Heart left ventricle (tissue), 13 donors: ENCODE data around the gene MEG3.

Source experiments
- POLR2A ChIP-seq, 2 donors: fragments of 450-650 bp; IDR thresholded peaks; one replicate each; pipeline ENCODE4 v1.6.1; 2017; ENCODE audit warnings: antibody characterized with exemption in 2 of 2, mild to moderate bottlenecking in 2 of 2, moderate library complexity in 2 of 2
- TF ChIP-seq, protein P1 (sequence below), 12 donors: fragments of 200-600 bp; sonication (generic) in 4 of 12; IDR thresholded peaks; one replicate each; pipeline versions ENCODE4 v1.5.0 to v1.8.0; 2018 to 2022; ENCODE audit warnings: antibody characterized with exemption in 12 of 12, mild to moderate bottlenecking in 5 of 12
- donor health status: ischemic (EF 13 %, LVEDD 7.1; RV severe dilation, severe dysfunction).
- donor health status: DM: no; HTN: yes; CAD: no.
- donor health status: DM: no; HTN: no; CAD: no.
- donor health status: ischemic (EF 25% LVEDD 6.9; RV normal size, moderate dysfunction).
- donor health status: ischemic (EF 25% LVEDD 5.7; RV mildly dilated, moderate dysfunction).
- donor health status: ischemic (EF 35%, LVEDD 5.7; RV mildly dilated, moderate dysfunction).
- donor health status: nonischemic (EF 11% LVEDD 7.7; RV severe dilation, severe dysfunction).
- donor health status: DM: yes; HTN: yes; CAD: no.
- donor health status: PGD.
- donor health status: ischemic (EF 29% LVEDD 5.4; RV normal size, mild dysfunction).
- donor health status: nonischemic (EF 23%, LVEDD 6.1; RV moderate dilation, normal function).

- TF ChIP-seq, protein P1, sequence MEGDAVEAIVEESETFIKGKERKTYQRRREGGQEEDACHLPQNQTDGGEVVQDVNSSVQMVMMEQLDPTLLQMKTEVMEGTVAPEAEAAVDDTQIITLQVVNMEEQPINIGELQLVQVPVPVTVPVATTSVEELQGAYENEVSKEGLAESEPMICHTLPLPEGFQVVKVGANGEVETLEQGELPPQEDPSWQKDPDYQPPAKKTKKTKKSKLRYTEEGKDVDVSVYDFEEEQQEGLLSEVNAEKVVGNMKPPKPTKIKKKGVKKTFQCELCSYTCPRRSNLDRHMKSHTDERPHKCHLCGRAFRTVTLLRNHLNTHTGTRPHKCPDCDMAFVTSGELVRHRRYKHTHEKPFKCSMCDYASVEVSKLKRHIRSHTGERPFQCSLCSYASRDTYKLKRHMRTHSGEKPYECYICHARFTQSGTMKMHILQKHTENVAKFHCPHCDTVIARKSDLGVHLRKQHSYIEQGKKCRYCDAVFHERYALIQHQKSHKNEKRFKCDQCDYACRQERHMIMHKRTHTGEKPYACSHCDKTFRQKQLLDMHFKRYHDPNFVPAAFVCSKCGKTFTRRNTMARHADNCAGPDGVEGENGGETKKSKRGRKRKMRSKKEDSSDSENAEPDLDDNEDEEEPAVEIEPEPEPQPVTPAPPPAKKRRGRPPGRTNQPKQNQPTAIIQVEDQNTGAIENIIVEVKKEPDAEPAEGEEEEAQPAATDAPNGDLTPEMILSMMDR (IDR thresholded peaks at IDR 0.05) = no peak
- TF ChIP-seq POLR2A (IDR thresholded peaks at IDR 0.05) = no peak
These were observed 15.5 kb upstream of the MEG3 start for GRCh38 chr14:100810435-100810834.
